ENCODE measurements around the gene SLC34A3.
"Not testable (repeated sequence)": the region's sequence is repeated elsewhere in the genome, so short reads cannot be mapped to it uniquely, and the experiment has no call there.

The SLC34A3 gene

DNA sequence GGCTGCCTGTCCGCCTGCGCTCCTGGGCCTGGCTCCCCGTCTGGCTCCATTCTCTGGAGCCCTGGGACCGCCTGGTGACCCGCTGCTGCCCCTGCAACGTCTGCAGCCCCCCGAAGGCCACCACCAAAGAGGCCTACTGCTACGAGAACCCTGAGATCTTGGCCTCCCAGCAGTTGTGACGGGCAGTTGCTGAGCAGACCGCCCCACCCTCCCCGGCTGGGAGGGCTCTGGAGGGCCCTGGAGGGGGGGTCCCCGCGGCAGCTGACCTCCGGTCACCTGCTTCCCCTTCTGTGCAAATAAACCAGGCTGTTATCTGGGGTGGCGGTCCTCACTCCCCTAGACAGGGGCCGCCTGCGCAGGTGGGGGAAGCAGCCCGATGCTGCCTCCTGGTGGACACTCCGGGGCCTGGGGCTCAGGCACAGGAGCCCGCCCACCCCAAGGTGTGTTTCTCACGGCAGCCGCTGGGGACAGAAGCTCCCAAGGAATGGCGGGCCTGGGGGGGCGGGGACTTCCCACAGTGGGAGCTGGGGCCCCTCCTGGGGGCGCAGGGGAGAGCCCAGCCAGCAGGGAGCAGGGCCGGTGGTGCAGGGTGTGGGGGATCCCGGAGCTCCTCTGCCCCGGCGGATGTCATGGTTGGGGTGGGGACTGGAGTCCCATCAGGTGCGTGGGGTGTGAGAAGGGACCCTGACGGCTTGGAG is 5.7 kb downstream of the SLC34A3 start:
- Histone ChIP-seq H3K9me3 (ENCODE audit: control insufficient read depth, low read length) (no peaks in the 10 kb centered on the region), H3K4me1 (ENCODE audit: control insufficient read depth, insufficient read depth, low read length) (peaks cover 29% of the 10 kb centered on the region), H3K27me3 (ENCODE audit: control insufficient read depth, insufficient read depth, low read length, poor library complexity, severe bottlenecking) (no peaks in the 10 kb centered on the region), H3K36me3 (ENCODE audit: control insufficient read depth, insufficient read depth, low read length) (no peaks in the 10 kb centered on the region), H3K4me3 (ENCODE audit: insufficient read depth, low read depth, low read length) (peak overlapping the region; percentile 6), H3K27ac (ENCODE audit: insufficient read depth, low read depth, low read length, poor library complexity, severe bottlenecking) (no peak overlapping the region)
- WGBS, 2 experiments: 30 to 33% methylated on average over 31 of the region's 31 CpGs

DNA sequence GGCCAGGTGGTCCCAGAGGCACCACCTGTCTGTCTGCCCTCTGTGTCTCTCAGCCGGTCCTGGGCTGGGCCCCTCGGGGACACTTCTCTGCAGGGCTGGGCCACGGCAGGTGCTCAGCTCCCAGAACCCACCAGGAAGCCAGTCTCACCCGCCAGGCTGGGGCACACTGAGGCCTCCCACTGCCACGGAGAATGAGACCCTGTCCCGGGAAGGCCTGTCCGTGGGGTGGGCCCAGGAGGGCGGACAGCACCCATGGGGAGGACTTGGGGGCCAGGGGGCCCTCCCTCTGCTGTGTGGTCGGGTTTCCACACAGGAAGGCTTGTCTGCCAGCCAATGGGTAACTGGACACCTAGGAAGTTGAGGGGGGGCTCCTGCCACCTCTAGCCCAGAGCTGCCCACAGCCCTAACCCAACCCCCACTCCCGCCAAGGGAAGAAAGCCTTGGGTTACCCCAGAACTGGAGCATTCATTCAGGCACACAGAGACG is 6.3 kb downstream of the SLC34A3 start:
- peaks cover 30% of the 10 kb centered on the region for H3K4me1 ChIP-seq (ENCODE audit: control insufficient read depth, insufficient read depth, low read length)
- H3K36me3 ChIP-seq (ENCODE audit: control insufficient read depth, insufficient read depth, low read length): no peaks in the 10 kb centered on the region
- no peaks in the 10 kb centered on the region for H3K27me3 ChIP-seq (ENCODE audit: control insufficient read depth, insufficient read depth, low read length, poor library complexity, severe bottlenecking)
- H3K4me3 ChIP-seq (ENCODE audit: insufficient read depth, low read depth, low read length): peak overlapping the region; percentile 6
- H3K9me3 ChIP-seq (ENCODE audit: control insufficient read depth, low read length): no peaks in the 10 kb centered on the region
- no peak overlapping the region for H3K27ac ChIP-seq (ENCODE audit: insufficient read depth, low read depth, low read length, poor library complexity, severe bottlenecking)
- WGBS, 2 experiments: 64 to 65% methylated on average over 11 of the region's 11 CpGs

DNA sequence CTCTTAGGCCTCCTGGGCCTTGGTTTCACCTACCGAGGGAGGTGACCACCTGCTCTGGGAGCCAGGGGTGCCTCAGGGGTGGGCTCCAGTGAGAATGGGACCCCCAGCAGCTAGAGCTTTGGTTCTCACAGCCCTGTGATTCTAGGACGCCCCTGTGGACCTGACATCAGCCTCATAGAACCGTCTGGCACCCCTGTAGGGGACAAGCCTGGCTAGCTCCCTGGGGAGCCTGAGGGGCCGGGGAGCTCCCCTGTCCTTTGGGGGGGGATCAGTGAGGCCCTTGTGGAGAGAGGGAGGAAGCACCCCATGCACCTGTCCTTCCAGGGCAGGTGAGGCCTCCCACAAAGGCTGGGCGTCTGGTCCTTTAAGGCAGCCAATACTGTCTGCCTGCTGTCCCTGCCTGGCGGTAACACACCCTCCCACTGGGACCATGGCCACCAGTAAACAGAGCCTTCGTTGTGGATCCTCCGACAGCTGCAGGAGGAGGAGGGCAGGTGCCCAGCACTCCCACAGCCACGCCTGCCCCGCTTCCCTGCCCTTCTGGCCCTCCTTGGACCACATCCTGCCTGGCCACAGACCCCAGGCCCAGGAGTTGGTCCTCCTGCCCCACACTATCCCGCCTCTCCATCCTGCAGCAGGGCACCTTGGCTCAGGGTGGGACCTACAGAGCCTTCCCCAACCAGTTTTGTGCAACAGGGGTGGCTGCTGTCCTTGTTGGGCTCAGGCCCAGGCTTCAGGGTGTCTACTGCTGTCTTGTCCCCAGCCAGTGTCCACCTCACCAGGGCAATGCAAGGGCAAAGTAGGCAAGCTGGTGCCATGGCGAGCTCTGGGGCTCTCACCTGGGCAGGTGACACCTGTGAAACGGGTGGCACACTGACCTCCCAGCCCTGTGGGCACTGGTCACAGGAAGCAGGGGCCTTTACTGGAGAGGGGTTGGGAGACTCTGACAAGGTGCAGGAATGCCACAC is 7.3 kb downstream of the SLC34A3 start:
- Histone ChIP-seq H3K27me3 (ENCODE audit: control insufficient read depth, insufficient read depth, low read length, poor library complexity, severe bottlenecking) (no peaks in the 10 kb centered on the region), H3K9me3 (ENCODE audit: control insufficient read depth, low read length) (no peaks in the 10 kb centered on the region)
- 76% methylated on average over 13 of the region's 13 CpGs for WGBS, 2 experiments

DNA sequence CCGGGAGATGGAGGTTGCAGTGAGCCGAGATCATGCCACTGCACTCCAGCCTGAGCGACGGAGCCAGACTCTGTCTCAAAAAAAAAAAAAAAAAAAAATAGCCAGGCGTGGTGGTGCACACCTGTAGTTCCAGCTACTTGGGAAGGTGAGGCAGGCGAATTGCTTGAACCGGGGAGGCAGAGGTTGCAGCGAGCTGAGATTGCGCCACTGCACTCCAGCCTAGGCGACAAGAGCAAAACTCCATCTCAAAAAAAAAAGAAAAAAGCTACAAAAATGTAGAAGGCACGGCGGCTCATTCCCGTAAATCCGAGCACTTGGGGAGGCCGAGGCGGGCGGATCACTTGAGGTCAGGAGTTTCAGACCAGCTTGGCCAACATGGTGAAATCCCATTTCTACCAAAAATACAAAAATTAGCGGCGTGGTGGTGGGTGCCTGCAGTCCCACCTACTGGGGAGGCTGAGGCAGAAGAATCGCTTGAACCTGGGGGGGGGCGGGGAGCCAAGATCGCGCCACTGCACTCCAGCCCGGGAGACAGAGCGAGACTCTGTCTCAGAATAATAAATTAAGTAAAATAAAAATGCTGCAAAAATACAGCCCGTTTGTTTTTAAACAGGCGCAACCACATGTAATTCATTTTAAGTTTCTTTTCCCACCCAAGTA is 9.0 kb downstream of the SLC34A3 start:
- WGBS, 2 experiments: 64 to 65% methylated on average over 27 of the region's 27 CpGs
- Histone ChIP-seq H3K4me3 (ENCODE audit: insufficient read depth, low read depth, low read length) (peak overlapping the region; percentile 81), H3K27ac (ENCODE audit: insufficient read depth, low read depth, low read length, poor library complexity, severe bottlenecking) (peak overlapping the region; percentile 91), H3K4me1 (ENCODE audit: control insufficient read depth, insufficient read depth, low read length) (peaks cover 50% of the 10 kb centered on the region)
- not testable (repeated sequence) for H3K27me3 ChIP-seq (ENCODE audit: control insufficient read depth, insufficient read depth, low read length, poor library complexity, severe bottlenecking); H3K9me3 ChIP-seq (ENCODE audit: control insufficient read depth, low read length); H3K36me3 ChIP-seq (ENCODE audit: control insufficient read depth, insufficient read depth, low read length)

More for the DNA sequence above, 7.3 kb downstream of the SLC34A3 start:
- H3K4me3 ChIP-seq (ENCODE audit: insufficient read depth, low read depth, low read length): peak overlapping the region; percentile 1
- H3K4me1 ChIP-seq (ENCODE audit: control insufficient read depth, insufficient read depth, low read length): peaks cover 38% of the 10 kb centered on the region
- H3K27ac ChIP-seq (ENCODE audit: insufficient read depth, low read depth, low read length, poor library complexity, severe bottlenecking): no peak overlapping the region
- peaks cover 4% of the 10 kb centered on the region for H3K36me3 ChIP-seq (ENCODE audit: control insufficient read depth, insufficient read depth, low read length)

DNA sequence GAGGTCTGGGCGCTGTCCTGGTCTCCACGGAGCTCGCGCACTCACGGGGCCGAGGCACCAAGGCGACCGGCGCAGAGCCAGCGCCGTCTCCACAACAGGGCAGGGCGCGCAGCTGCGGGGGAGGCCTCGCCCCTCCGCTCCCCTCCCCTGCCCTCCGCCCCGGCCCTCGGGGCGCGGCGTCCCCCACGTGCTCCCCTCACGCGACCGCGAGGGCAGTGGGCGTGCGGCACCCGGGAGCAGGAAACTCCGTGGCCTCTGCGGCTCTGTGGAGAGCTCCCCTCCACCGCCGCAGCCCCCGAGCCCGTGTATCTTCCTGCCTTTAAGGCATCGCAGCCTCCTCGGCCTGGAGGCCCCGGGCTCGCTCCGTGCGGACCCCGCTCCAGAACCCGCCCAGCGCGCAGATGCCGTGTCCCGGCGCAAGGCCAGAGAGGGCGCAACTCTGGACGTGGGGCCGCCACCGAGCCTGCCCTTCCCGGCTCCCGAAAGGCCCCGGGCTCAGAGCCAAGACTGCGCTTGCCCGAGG is 9.7 kb downstream of the SLC34A3 start:
- Histone ChIP-seq H3K9me3 (ENCODE audit: control insufficient read depth, low read length) (no peaks in the 10 kb centered on the region), H3K4me3 (ENCODE audit: insufficient read depth, low read depth, low read length) (peak overlapping the region; percentile 81), H3K4me1 (ENCODE audit: control insufficient read depth, insufficient read depth, low read length) (peaks cover 50% of the 10 kb centered on the region), H3K27ac (ENCODE audit: insufficient read depth, low read depth, low read length, poor library complexity, severe bottlenecking) (peak overlapping the region; percentile 91), H3K36me3 (ENCODE audit: control insufficient read depth, insufficient read depth, low read length) (peaks cover 7% of the 10 kb centered on the region), H3K27me3 (ENCODE audit: control insufficient read depth, insufficient read depth, low read length, poor library complexity, severe bottlenecking) (no peaks in the 10 kb centered on the region)
- WGBS, 2 experiments: 0% methylated on average over 58 of the region's 58 CpGs

GRCh38 chr9:137240841-137241489 is 10.3 kb downstream of the SLC34A3 start, which contains the start of gene TUBB4B:
Gene TUBB4B, plus strand, starts transcription at chr9:137241287. Its CDS starts 74 bp downstream, at chr9:137241361.
- H3K9me3 ChIP-seq (ENCODE audit: control insufficient read depth, low read length): no peaks in the 10 kb centered on the region
- peaks cover 50% of the 10 kb centered on the region for H3K4me1 ChIP-seq (ENCODE audit: control insufficient read depth, insufficient read depth, low read length)
- peak within 1 kb of the TSS; percentile 81 for H3K4me3 ChIP-seq (ENCODE audit: insufficient read depth, low read depth, low read length)
- 0 to 1% methylated on average over 67 of the region's 67 CpGs for WGBS, 2 experiments
- H3K36me3 ChIP-seq (ENCODE audit: control insufficient read depth, insufficient read depth, low read length): peaks cover 7% of the 10 kb centered on the region
- H3K27me3 ChIP-seq (ENCODE audit: control insufficient read depth, insufficient read depth, low read length, poor library complexity, severe bottlenecking): no peaks in the 10 kb centered on the region
- peak within 1 kb of the TSS; percentile 91 for H3K27ac ChIP-seq (ENCODE audit: insufficient read depth, low read depth, low read length, poor library complexity, severe bottlenecking)

- H3K27ac ChIP-seq (ENCODE audit: insufficient read depth, low read depth, low read length, poor library complexity, severe bottlenecking): no peak overlapping the region
Observed at GRCh38 chr9:137241490-137242268, 11.0 kb downstream of the SLC34A3 start.

DNA sequence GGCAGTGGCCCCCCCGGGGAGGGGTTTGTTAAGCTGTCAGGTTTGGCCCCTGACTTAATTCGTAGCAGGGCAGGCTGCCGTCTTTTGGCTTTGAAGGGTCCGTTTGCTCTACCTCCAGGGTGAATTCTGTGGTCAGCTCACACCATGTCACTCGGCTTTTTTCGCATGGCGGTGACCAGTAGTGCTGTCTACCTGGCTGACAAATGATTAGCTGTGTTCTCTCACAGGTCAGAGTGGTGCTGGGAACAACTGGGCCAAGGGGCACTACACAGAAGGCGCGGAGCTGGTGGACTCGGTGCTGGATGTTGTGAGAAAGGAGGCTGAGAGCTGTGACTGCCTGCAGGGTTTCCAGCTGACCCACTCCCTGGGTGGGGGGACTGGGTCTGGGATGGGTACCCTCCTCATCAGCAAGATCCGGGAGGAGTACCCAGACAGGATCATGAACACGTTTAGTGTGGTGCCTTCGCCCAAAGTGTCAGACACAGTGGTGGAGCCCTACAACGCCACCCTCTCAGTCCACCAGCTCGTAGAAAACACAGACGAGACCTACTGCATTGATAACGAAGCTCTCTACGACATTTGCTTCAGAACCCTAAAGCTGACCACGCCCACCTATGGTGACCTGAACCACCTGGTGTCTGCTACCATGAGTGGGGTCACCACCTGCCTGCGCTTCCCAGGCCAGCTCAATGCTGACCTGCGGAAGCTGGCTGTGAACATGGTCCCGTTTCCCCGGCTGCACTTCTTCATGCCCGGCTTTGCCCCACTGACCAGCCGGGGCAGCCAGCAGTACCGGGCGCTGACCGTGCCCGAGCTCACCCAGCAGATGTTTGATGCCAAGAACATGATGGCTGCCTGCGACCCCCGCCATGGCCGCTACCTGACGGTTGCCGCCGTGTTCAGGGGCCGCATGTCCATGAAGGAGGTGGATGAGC is 11.8 kb downstream of the SLC34A3 start:
- H3K9me3 ChIP-seq (ENCODE audit: control insufficient read depth, low read length): no peaks in the 10 kb centered on the region
- 87 to 88% methylated on average over 36 of the region's 36 CpGs for WGBS, 2 experiments
- no peak overlapping the region for H3K27ac ChIP-seq (ENCODE audit: insufficient read depth, low read depth, low read length, poor library complexity, severe bottlenecking)
- H3K4me3 ChIP-seq (ENCODE audit: insufficient read depth, low read depth, low read length): peak overlapping the region; percentile 80
- peaks cover 7% of the 10 kb centered on the region for H3K36me3 ChIP-seq (ENCODE audit: control insufficient read depth, insufficient read depth, low read length)
- peaks cover 41% of the 10 kb centered on the region for H3K4me1 ChIP-seq (ENCODE audit: control insufficient read depth, insufficient read depth, low read length)
- no peaks in the 10 kb centered on the region for H3K27me3 ChIP-seq (ENCODE audit: control insufficient read depth, insufficient read depth, low read length, poor library complexity, severe bottlenecking)

More at GRCh38 chr9:137241490-137242268, 11.0 kb downstream of the SLC34A3 start:
- H3K4me1 ChIP-seq (ENCODE audit: control insufficient read depth, insufficient read depth, low read length): peaks cover 45% of the 10 kb centered on the region
- H3K4me3 ChIP-seq (ENCODE audit: insufficient read depth, low read depth, low read length): peak overlapping the region; percentile 80
- peaks cover 7% of the 10 kb centered on the region for H3K36me3 ChIP-seq (ENCODE audit: control insufficient read depth, insufficient read depth, low read length)
- no peaks in the 10 kb centered on the region for H3K27me3 ChIP-seq (ENCODE audit: control insufficient read depth, insufficient read depth, low read length, poor library complexity, severe bottlenecking)
- WGBS, 2 experiments: 2 to 3% methylated on average over 83 of the region's 83 CpGs
- no peaks in the 10 kb centered on the region for H3K9me3 ChIP-seq (ENCODE audit: control insufficient read depth, low read length)
